OCI-M2 (cell line): ENCODE data around the gene BAX.
"Not testable (repeated sequence)": the region's sequence is repeated elsewhere in the genome, so short reads cannot be mapped to it uniquely, and the experiment has no call there.

Experiments used
- DNase-seq: peaks from one replicate; lab custom pipeline; 2025; ENCODE audit not compliant: unreplicated experiment; lab: John Stamatoyannopoulos, UW

The BAX gene

DNA sequence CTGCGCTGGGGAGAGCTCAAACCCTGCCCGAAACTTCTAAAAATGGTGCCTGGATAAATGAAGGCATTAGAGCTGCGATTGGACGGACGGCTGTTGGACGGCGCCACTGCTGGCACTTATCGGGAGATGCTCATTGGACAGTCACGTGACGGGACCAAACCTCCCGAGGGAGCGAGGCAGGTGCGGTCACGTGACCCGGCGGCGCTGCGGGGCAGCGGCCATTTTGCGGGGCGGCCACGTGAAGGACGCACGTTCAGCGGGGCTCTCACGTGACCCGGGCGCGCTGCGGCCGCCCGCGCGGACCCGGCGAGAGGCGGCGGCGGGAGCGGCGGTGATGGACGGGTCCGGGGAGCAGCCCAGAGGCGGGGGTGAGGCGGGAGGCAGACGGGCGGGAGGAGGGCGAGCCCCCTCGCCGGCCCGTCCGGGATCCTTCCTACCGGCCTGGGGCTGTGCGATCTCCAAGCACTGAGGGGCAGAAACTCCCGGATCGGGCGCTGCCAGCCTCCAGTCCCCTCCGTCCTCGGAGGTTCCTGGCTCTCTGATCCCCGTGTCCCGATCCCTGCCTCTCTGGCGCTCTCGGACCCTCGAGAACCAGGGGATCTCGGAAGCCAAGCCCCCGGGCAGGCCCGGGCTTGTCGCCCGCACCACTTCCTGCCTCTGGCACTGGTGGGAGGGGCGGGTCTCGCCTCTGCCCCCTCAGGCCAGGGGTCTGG, at the start of gene BAX:
Gene BAX, plus strand, starts transcription at position 281 of the 713 bp plus-strand sequence. Its CDS starts 54 bp downstream, at position 335.
- DNase-seq = peak; percentile 71

DNA sequence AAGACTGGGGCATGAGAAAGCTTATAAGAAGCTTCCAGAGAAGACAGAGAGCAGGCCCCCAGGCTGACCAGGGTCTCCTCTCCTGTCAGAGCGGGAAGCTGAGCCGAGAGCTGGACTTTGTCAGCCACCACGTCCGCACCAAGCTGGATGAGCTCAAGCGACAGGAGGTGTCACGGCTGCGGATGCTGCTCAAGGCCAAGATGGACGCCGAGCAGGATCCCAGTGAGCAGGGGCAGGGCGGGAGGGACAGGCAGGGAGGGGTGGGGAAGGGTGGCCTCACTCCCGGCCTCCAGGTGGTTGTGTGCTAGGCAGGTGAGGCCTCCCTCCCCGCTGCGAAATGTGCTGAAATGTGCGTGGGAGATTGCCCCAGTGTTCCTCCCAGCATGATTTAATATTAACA, 49.0 kb upstream of the BAX start:
- DNase-seq = no peak

DNA sequence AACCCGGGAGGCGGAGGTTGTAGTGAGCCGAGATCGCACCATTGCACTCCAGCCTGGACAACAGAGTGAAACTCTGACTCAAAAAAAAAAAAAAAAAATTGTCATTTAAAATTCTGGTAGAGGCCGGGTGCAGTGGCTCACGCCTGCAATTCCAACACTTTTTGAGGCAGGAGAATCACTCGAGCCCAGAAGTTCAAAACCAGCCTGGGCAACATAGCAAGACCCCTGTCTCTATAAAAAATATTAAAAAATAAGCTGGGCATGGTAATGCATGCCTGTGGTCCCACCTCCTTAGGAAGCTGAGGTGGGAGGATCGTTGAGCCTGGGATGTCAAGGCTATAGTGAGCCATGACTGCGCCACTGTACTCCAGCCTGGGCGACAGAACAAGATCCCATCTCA, 48.4 kb upstream of the BAX start:
- DNase-seq = no peak

DNA sequence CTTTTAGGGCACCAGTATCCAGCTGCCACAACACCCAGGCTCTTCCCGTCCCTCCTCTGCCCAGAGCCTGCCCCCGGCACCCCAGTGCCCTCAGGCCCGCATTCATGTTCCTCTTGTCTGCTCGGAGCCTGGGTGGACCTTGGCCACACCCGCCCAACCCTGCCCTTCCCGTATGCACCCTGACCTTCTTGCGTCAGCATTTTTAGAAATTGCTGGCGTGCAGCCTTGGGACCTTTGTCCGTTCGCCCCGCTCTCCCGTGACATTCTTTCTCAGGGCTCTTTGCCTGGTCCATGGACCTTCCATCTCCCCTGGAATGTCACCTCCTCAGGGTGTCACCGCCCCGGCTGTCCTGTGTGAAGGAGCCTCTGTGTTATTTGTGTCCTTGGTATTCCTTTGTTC, 47.0 kb upstream of the BAX start:
- DNase-seq = no peak

DNA sequence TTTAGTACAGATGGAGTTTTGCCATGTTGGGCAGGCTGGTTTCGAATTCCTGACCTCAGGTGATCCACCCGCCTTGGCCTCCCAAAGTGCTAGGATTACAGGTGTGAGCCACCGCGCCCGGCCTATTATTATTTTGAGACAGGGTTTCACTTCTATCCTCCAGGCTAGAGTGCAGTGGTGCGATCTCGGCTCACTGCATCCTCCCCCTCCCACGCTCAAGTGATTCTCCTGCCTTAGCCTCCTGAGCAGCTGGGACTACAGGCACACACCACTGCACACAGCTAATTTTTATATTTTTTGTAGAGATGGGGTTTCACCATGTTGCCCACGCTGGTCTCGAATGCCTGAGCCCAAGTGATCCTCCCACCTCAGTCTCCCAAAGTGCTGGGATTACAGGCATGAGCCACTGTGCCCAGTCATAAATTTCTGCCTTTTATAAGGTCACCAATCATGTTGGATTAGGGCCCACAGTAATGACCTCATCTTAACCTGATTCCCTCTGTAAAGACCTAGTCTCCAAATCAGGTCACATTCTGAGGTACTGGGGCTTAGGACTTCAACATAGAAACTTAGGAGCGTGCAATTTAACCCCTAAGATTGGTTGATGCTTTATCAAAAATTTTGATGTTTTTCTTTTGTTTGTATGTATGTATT, 45.1 kb upstream of the BAX start:
- DNase-seq = not testable (repeated sequence)

DNA sequence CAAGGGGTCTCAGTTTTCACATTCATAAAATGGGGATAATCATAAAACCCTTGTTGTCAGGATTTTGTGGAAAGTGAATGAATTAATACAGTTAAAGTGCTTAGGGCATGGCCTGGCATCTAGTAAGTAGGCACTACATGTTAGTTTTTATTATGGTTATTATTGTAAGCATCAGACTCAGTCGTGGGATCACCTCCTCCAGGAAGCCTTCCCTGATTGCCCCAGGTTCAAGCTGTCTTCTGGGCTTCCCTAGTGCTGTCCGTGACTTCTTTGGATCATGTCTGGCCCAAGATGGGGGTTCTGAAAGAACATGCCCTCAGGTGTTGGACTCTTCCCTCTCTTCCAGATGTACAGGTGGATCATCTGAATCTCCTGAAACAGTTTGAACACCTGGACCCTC, 43.9 kb upstream of the BAX start:
- no peak for DNase-seq

DNA sequence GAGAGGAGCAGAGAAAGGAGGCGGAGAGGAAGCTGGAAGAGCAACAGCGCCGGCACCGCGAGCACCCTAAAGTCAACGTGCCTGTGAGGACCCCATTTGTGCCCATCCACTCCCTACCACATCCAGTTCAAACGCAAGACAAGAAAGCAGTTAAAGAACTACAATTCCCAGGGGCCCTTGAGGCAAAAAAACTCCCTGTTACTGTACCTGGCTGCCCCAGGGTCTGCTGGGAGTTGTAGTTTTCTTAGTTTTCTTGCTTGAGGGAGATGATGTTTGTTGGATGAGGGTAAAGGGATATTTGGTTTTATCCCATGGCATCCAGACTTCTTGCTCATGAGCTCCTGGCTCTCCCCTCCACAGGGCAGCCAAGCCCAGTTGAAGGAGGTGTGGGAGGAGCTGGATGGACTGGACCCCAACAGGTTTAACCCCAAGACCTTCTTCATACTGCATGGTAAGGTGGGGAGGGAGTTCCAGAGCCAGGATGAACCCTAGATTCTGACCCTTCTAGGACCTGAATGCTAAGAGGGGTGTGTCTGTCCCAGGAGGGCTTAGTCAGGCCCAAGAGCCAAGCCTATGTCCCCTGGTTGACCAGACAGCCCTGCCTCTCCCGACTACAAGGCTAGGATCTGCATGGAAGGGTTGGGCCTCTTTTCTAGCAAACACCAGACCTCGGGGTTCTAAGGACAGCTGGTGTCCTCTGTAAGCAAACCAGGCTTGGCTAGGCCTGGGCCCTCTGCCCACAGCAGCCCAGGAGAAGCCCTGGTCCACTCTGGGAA, 41.4 kb upstream of the BAX start:
- no peak for DNase-seq

DNA sequence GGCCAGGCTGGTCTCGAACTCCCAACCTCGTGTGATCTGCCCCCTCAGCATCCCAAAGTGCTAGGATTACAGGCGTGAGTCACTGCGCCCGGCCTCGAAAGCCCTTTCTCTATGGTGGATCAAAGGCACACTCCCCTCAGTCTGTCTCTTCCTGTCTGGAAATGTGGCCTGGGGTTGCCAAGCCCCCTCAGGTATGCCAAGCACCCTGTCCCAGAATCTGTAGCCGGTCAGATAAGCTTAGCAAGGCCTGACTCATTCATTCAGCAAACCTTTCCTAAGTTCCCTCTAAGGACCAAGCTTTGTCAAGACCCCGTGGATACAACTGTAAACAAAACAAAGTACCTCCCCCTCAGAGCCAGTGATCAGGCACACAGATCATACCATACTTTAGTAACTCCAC, 40.5 kb upstream of the BAX start:
- no peak for DNase-seq

DNA sequence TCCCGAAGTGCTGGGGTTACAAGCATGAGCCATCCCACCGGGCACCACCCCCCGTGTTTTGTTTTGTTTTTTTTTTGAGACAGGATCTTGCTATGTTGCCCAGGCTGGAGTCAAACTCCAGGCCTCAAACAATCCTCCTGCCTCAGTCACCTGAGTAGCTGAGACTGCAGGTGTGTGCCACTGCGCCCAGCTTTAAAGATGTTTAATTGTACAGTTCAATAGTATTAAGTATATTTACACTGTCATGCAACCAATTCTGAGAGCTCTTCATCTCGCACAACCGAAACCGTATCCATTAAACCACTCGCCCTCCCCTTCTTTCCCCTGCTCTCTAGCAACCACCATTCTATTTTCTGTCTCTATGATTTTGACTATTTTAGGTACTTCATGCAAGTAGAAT, 38.9 kb upstream of the BAX start:
- DNase-seq = no peak

DNA sequence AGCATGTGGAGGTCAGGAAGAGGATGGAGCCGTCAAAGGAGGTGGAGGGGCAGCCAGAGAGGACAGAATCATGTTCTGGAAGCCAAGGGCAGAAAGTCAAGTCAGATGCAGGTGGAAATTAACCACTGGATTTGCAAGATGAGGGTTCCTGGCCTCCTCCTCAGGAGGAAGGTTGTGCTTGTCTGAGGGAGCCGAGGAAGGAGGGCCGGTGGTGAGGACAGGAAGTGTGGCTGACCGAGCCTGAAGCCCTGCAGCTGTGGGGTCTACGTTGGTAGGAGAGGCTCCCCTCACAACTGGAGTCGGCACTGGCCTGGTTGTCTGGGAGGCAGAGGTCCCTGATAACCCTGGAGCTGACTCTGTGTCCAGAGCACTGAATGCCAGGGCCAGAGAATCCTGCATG, 36.6 kb upstream of the BAX start:
- DNase-seq = no peak

DNA sequence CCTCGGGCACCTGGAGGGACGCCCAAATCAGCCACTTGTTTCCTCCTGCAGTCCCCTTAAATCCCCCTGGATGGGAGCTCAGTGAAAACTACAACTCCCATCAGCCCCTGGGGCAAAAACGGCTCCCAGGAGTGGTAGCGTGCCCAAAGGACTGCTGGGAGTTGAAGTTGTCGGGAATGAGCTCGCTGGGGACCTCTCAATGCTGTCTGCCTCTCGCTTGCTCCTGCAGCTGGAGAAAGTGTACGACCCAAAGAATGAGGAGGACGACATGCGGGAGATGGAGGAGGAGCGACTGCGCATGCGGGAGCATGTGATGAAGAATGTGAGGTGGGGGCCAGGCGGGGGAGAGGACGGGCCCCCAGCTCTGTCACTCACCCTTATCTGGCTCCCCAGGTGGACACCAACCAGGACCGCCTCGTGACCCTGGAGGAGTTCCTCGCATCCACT, 35.9 kb upstream of the BAX start:
- DNase-seq = no peak

DNA sequence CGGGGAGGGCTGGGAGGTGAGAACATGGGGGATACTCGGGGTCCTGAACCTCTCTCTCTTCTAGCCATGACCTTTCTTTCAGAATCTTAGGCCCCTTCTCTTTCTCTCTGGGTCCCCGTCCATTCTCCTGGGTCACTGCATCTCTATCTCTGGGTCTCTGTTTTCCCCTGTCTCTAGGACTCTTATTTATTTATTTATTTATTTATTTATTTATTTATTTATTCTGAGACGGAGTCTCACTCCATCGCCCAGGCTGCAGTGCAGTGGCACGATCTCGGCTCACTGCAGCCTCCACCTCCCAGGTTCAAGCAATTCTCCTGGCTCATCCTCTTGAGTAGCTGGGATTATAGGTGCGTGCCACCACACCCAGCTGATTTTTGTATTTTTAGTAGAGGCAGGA, 35.4 kb upstream of the BAX start:
- not testable (repeated sequence) for DNase-seq

DNA sequence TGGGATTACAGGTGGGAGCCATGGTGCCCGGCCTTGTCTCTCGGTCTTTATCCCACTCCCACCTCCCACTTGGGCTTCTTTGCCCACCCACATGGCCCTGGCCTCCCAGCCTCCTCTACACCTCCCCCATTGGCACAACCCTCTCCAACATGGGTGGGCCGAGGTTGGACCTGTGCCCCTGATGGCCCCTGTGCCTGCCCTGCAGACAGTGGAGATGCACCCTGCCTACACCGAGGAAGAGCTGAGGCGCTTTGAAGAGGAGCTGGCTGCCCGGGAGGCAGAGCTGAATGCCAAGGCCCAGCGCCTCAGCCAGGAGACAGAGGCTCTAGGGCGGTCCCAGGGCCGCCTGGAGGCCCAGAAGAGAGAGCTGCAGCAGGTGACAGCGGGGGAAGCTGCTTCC, 33.7 kb upstream of the BAX start:
- no peak for DNase-seq

DNA sequence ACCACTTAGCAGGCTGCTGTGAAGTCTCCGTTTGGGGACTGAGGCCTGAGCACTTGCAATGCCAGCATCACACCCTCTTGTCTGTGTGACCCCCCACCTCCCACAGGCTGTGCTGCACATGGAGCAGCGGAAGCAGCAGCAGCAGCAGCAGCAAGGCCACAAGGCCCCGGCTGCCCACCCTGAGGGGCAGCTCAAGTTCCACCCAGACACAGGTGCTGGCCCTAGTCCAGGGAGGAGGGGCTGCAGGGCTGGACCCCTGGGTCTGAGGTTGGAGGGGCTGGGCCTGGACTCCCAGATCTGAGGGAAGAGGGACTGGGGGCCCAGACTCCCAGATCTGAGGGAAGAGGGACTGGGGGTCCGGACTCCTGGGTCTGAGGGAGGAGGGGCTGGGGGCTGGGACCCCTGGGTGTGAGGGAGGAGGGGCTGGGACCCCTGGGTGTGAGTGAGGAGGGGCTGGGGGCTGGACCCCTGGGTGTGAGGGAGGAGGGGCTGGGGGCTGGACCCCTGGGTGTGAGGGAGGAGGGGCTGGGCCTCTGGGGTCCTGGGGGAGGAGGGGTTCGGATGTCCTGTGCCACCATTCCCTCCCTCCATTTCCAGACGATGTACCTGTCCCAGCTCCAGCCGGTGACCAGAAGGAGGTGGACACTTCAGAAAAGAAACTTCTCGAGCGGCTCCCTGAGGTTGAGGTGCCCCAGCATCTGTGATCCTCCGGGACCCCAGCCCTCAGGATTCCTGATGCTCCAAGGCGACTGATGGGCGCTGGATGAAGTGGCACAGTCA, 32.8 kb upstream of the BAX start:
- no peak for DNase-seq

DNA sequence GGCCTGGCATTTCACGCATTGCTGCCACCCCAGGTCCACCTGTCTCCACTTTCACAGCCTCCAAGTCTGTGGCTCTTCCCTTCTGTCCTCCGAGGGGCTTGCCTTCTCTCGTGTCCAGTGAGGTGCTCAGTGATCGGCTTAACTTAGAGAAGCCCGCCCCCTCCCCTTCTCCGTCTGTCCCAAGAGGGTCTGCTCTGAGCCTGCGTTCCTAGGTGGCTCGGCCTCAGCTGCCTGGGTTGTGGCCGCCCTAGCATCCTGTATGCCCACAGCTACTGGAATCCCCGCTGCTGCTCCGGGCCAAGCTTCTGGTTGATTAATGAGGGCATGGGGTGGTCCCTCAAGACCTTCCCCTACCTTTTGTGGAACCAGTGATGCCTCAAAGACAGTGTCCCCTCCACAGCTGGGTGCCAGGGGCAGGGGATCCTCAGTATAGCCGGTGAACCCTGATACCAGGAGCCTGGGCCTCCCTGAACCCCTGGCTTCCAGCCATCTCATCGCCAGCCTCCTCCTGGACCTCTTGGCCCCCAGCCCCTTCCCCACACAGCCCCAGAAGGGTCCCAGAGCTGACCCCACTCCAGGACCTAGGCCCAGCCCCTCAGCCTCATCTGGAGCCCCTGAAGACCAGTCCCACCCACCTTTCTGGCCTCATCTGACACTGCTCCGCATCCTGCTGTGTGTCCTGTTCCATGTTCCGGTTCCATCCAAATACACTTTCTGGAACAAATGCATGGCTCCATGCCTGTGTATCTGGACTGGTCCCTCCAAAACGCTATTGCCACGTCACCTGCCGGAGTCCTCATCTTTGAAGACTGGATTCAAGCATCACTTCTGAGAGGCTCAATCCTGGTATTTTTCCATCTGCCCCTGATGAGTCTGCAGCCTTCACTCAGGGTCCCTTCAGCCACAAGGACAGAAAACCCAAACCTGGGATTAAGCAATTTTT, 31.9 kb upstream of the BAX start:
- no peak for DNase-seq

DNA sequence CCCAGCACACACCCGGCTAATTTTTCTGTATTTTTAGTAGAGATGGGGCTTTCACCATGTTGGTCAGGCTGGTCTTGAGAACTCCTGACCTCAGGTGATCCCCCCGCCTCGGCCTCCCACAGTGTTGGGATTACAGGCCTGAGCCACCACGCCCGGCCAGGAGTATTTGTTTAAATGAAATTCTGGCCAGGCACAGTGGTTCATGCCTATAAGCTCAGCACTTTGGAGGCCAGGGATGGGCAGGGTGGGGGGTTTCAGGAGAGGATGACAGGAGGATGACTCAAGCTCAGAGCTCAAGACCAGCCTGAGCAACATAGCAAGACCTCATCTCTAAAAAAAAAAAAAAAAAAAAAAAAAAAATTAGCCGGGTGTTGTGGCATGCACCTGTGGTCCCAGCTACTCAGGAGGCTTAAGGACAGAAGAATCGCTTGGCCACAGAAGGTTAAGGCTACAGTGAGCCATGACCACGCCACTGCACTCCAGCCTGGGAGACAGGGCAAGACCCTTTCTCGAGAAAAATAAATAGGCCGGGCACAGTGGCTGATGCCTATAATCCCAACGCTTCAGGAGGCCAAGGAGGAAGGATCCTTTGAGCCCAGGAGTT, 29.3 kb upstream of the BAX start:
- no peak for DNase-seq

DNA sequence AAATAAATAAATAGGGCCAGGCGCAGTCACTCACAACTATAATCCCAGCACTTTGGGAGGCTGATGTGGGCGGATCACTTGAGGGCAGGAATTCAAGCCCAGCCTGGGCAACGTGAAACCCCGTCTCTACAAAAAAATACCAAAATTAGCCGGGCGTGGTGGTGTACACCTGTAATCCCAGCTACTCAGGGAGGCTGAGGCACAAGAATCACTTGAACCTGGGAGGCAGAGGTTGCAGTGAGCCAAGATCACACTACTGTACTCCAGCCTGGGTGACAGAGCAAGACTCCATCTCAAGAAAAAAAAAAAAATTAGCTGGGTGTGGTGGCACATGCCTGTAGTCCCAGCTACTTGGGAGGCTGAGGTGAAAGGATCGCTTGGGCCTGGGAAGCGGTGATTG, 28.8 kb upstream of the BAX start:
- not testable (repeated sequence) for DNase-seq

DNA sequence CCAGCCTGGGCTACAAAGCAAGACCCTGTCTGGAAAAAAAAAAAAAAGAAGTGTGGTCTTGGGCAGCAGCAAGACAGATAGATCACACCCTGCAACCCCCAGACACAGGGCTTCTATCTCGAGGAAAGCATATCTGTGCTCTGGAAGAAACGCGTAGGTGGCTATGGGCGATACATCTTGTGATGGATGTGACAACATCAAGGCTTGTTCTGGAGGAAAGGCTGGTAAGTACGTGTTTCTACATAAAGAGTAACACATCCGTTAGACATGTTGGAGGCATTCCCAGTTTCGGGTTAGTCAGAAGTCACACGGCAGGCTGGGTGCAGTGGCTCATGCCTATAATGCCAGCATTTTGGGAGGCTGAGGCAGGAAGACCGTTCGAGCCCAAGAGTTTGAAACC, 27.8 kb upstream of the BAX start:
- no peak for DNase-seq

DNA sequence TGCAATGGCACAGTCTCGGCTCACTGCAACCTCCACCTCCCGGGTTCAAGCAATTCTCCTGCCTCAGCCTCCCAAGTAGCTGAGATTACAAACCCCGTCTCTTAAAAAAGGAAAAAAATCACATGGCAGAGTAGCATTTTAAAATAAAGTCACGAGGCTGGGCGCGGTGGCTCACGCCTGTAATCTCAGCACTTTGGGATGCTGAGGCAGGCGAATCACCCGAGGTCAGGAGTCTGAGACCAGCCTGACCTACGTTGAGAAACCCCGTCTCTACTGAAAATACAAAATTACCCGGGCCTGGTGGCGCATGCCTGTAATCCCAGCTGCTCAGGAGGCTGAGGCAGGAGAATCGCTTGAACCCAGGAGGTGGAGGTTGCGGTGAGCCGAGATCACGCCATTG, 27.0 kb upstream of the BAX start:
- not testable (repeated sequence) for DNase-seq
